ENCODE results near the gene OSBP2. TPM values are rescaled to one million over a fixed set of nuclear protein-coding genes. Genes with fewer than 3 reads are reported as not detected.

OSBP2 gene
- total RNA-seq, 2 experiments from 2014 or later = 0.58 to 0.72 TPM

DNA sequence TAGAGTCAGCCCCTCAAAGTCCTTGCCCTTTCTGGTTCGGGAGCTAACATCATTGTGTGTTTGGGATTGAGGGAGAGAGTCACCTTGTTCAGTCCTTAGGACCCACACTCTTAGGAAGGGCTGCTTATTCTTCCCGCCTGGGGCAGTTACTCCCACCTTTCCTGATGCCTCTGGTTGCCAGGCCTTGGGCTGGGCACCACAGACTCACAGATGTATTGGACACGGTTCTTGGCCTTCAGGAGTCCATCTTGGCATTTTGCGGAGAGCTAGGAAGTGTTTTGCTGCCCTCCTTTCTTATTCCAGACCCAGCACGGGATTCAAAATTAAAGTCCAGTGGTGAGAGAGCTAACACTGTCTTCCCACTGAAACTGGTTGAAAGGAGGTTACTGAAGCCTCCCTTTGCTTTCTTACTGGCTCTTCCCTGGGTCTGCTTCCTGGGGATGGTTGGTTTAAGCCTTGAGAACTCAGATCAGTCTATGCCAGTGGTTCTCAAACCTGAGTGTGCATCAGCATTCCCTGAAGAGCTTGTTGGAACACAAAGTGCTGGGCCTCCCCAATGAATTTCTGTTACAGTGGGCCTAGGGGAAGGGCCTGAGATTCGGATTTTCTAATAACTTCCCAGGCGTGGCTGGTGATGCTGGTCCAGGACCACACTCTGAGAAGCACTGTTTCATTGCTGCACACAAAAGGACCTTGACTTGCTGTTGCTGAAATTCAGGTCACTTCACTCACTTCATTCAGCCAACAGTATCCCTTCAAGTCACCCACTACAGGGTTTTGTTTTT is 1.4 kb downstream of the OSBP2 start:
- POLR2A ChIA-PET = interaction anchor here (1.0 to 1.2 kb wide), 3 partner anchors 10 to 67 kb away, joined by 3 to 4 read pairs (median 3); no protein-coding TSS in a partner anchor
- no peak overlapping the region for H3K27ac Mint-ChIP-seq
- H3K27me3 Mint-ChIP-seq = peaks cover 17% of the 10 kb centered on the region
- no peaks in the 10 kb centered on the region for H3K36me3 Mint-ChIP-seq (ENCODE audit: low read depth)
- CTCF ChIA-PET = interaction anchor here (0.9 to 2.4 kb wide), 2 partner anchors 59 to 61 kb away, joined by 4 to 8 read pairs; no protein-coding TSS in a partner anchor
- peak overlapping the region; percentile 57 for H3K4me3 Mint-ChIP-seq
- no peak for DNase-seq
- H3K9me3 Mint-ChIP-seq = no peaks in the 10 kb centered on the region
- TF ChIP-seq, protein P1, sequence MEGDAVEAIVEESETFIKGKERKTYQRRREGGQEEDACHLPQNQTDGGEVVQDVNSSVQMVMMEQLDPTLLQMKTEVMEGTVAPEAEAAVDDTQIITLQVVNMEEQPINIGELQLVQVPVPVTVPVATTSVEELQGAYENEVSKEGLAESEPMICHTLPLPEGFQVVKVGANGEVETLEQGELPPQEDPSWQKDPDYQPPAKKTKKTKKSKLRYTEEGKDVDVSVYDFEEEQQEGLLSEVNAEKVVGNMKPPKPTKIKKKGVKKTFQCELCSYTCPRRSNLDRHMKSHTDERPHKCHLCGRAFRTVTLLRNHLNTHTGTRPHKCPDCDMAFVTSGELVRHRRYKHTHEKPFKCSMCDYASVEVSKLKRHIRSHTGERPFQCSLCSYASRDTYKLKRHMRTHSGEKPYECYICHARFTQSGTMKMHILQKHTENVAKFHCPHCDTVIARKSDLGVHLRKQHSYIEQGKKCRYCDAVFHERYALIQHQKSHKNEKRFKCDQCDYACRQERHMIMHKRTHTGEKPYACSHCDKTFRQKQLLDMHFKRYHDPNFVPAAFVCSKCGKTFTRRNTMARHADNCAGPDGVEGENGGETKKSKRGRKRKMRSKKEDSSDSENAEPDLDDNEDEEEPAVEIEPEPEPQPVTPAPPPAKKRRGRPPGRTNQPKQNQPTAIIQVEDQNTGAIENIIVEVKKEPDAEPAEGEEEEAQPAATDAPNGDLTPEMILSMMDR (IDR thresholded peaks at IDR 0.05) = no peak
- no peak for ATAC-seq
- peaks cover 8% of the 10 kb centered on the region for H3K4me1 Mint-ChIP-seq (ENCODE audit: low read depth)
- intact Hi-C loops (cut with micrococcal nuclease) = no loop called here

DNA sequence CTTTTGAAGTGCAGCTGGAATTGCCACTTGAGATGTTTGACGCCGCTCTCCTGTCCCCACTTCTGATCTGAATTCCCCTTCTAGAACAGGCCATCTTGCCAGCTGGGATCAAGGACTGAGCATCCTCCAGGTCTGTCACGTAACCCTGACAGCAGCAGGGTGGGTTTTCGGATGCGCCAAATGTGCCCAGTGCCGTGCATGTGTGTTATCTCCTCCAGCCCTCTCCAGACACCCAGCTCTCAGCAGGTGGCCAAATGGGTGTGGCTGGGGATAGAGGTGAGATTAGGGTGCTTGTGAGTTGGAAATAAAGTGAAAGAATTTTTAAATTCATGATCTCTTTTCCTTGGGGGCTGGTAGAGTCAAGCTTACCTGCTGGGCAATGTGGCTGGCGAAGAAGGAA is 3.3 kb downstream of the OSBP2 start:
- CTCF ChIA-PET = no interaction called here
- Mint-ChIP-seq H3K9me3 (no peaks in the 10 kb centered on the region), H3K27ac (no peak overlapping the region), H3K27me3 (peaks cover 14% of the 10 kb centered on the region), H3K4me3 (no peak overlapping the region), H3K36me3 (ENCODE audit: low read depth) (no peaks in the 10 kb centered on the region), H3K4me1 (ENCODE audit: low read depth) (peaks cover 8% of the 10 kb centered on the region)
- ATAC-seq (no peak), DNase-seq (no peak)
- intact Hi-C loops (cut with micrococcal nuclease) = no loop called here
- POLR2A ChIA-PET = no interaction called here
- TF ChIP-seq, protein P1 (IDR thresholded peaks at IDR 0.05) = no peak

DNA sequence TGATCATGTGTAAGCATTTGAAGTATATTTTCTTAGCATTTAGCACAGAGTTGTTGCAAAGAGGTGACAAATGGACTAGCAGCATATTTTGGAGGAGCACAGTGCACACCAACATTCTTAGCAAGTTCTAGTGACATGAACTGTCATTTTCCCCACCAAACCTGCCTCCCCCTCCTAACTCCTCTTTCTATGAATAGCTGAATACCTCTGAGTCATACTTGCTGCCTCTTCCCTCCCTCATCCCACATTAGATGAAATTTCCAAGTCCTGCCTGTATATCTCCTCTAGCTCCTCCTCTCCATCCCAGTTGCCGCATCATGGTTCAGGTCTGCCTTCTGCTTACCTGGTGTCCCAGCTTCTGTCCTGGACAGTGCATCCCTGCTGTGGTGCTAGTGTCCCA is 7.2 kb downstream of the OSBP2 start:
- DNase-seq (no peak), ATAC-seq (no peak)
- intact Hi-C loops (cut with micrococcal nuclease) = no loop called here
- Mint-ChIP-seq H3K27ac (no peak overlapping the region), H3K9me3 (no peaks in the 10 kb centered on the region), H3K4me3 (no peak overlapping the region), H3K4me1 (ENCODE audit: low read depth) (peaks cover 15% of the 10 kb centered on the region), H3K36me3 (ENCODE audit: low read depth) (no peaks in the 10 kb centered on the region), H3K27me3 (peaks cover 2% of the 10 kb centered on the region)
- TF ChIP-seq, protein P1 (IDR thresholded peaks at IDR 0.05) = no peak
- ChIA-PET POLR2A (no interaction called here), CTCF (interaction anchor here (2.6 kb wide), 1 partner anchor 67 kb away, joined by 12 read pairs; the partner anchor contains the start of gene SLC35E4)

DNA sequence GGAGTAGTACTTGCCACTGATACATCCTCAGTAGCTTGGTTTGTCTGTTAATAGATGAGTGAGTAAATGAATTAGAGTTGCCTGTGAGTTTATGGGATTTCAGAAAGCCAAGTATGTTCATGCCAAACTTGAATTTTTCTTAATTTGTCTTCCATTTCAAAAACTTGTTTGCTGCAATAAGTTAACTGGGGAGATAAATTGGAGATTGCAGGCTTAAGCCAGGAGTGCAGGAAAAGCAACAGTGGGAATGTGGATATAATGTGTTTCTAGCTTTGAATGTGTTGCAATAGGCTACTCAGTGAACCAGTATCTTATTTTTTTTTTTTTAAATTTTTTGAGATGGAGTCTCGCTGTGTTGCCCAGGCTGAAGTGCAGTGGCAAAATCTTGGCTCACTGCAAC is 8.2 kb downstream of the OSBP2 start:
- ChIA-PET POLR2A (interaction anchor here (1.5 kb wide), 1 partner anchor 9 kb away, joined by 10 read pairs; the partner anchor contains the start of gene OSBP2), CTCF (interaction anchor here (1.1 to 2.6 kb wide), 2 partner anchors 8 to 68 kb away, joined by 3 to 12 read pairs; partner anchors contain the start of genes OSBP2 and SLC35E4)
- intact Hi-C loops (cut with micrococcal nuclease) = no loop called here
- DNase-seq (no peak), ATAC-seq (no peak)
- no peaks in the 10 kb centered on the region for H3K9me3 Mint-ChIP-seq
- H3K27me3 Mint-ChIP-seq = peaks cover 2% of the 10 kb centered on the region
- H3K27ac Mint-ChIP-seq = no peak overlapping the region
- H3K36me3 Mint-ChIP-seq (ENCODE audit: low read depth) = no peaks in the 10 kb centered on the region
- no peak overlapping the region for H3K4me3 Mint-ChIP-seq
- TF ChIP-seq, protein P1 (IDR thresholded peaks at IDR 0.05) = no peak
- H3K4me1 Mint-ChIP-seq (ENCODE audit: low read depth) = peaks cover 15% of the 10 kb centered on the region

DNA sequence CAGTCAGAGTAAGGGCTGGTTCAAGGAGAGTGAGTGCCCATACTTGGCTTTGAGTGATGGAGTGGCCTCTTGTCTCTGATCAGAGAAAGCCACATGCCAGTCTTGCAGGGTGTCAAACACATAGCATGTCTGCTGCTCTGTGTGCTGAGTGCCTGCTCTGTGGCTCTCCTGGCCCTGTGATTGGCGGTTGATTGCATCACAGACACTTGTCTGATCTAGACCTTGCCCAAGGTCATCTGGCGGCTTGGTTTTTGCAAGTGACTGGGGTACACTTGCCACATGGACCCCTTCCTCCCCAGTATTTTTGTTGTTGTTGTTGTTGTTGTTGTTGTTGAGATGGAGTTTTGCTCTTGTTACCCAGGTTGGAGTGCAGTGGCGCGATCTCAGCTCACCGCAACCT is 10.3 kb downstream of the OSBP2 start:
- CTCF ChIA-PET = interaction anchor here (1.3 kb wide), 1 partner anchor 71 kb away, joined by 4 read pairs; no protein-coding TSS in a partner anchor
- H3K4me1 Mint-ChIP-seq (ENCODE audit: low read depth) = peaks cover 15% of the 10 kb centered on the region
- H3K36me3 Mint-ChIP-seq (ENCODE audit: low read depth) = no peaks in the 10 kb centered on the region
- POLR2A ChIA-PET = interaction anchor here (1.0 kb wide), 1 partner anchor 38 kb away, joined by 3 read pairs; no protein-coding TSS in a partner anchor
- no peak for ATAC-seq
- intact Hi-C loops (cut with micrococcal nuclease) = no loop called here
- TF ChIP-seq, protein P1 (IDR thresholded peaks at IDR 0.05) = no peak
- H3K27me3 Mint-ChIP-seq = peaks cover 2% of the 10 kb centered on the region
- no peak overlapping the region for H3K27ac Mint-ChIP-seq
- no peak for DNase-seq
- H3K4me3 Mint-ChIP-seq = no peak overlapping the region
- no peaks in the 10 kb centered on the region for H3K9me3 Mint-ChIP-seq

All from activated CD8-positive, alpha-beta T cell treated with anti-CD3 and anti-CD28 coated beads for 36 hours (primary cell).